OCI-LY7 (cell line): ENCODE measurements around the gene SLC25A33. TPM values are rescaled to one million over a fixed set of nuclear protein-coding genes. Genes with fewer than 3 reads are reported as not detected.

Source experiments
- BruUV-seq: library from RNA; stranded (reverse); fragments of 400-500 nt; replicated peaks from 2 replicates; lab custom pipeline; 2021; lab: Mats Ljungman, UMichigan
- CTCF ChIA-PET: fragments of 300-600 bp; sonication (Branson Sonifier 250); formaldehyde crosslinking; loops from one replicate; lab custom pipeline; 2022; ENCODE audit warnings: antibody characterized with exemption; ENCODE audit not compliant: unreplicated experiment; lab: Charles Lee
- POLR2A ChIA-PET: fragments of 300-600 bp; sonication (Branson Sonifier 250); formaldehyde crosslinking; loops from one replicate; lab custom pipeline; 2022; ENCODE audit warnings: antibody characterized with exemption; lab: Charles Lee
- DNase-seq: peaks from one replicate; pipeline ENCODE4 v3.0.0-alpha.2; 2015; ENCODE audit warnings: low spot score
- H2AFZ ChIP-seq: fragments of 200-600 bp; sonication (generic), shearing (Covaris generic); 2 replicates; pipeline ENCODE4 v1.6.1; 2014; ENCODE audit warnings: mild to moderate bottlenecking, antibody characterized with exemption, low read length, moderate library complexity
- H3K27ac ChIP-seq: fragments of 200-600 bp; sonication (generic); 2 replicates; pipeline ENCODE4 v1.5.1; 2014; ENCODE audit warnings: mixed run types, low read depth, mild to moderate bottlenecking, moderate library complexity, low read length, inconsistent platforms; ENCODE audit not compliant: poor library complexity, severe bottlenecking
- H3K36me3 ChIP-seq: fragments of 200-600 bp; sonication (generic); 2 replicates; pipeline ENCODE4 v1.6.1; 2014; ENCODE audit warnings: mild to moderate bottlenecking, antibody characterized with exemption, low read length, moderate library complexity, mixed read lengths; ENCODE audit not compliant: insufficient read depth
- H3K4me1 ChIP-seq: fragments of 200-600 bp; sonication (generic); 2 replicates; pipeline ENCODE4 v1.5.1; 2014; ENCODE audit warnings: mild to moderate bottlenecking, low read length; ENCODE audit not compliant: insufficient read depth, poor library complexity, severe bottlenecking
- H3K4me2 ChIP-seq: fragments of 200-600 bp; sonication (generic); 2 replicates; pipeline ENCODE4 v1.6.1; 2014; ENCODE audit warnings: mild to moderate bottlenecking, low read length
- H3K4me3 ChIP-seq: fragments of 200-600 bp; sonication (generic); 2 replicates; pipeline ENCODE4 v1.5.1; 2014; ENCODE audit warnings: mild to moderate bottlenecking, low read depth, low read length; ENCODE audit not compliant: poor library complexity, severe bottlenecking
- H3K79me2 ChIP-seq: fragments of 200-600 bp; sonication (generic); 2 replicates; pipeline ENCODE4 v1.6.1; 2016; ENCODE audit warnings: low read depth, mild to moderate bottlenecking, low read length, moderate library complexity, mixed read lengths; ENCODE audit not compliant: insufficient read depth
- H3K9me2 ChIP-seq: fragments of 200-600 bp; sonication (generic); 2 replicates; pipeline ENCODE4 v1.6.1; 2016; ENCODE audit warnings: mild to moderate bottlenecking, low read length, mixed read lengths; ENCODE audit not compliant: insufficient read depth
- H3K9me3 ChIP-seq: fragments of 200-600 bp; sonication (generic); 2 replicates; pipeline ENCODE4 v1.6.1; 2014; ENCODE audit warnings: mild to moderate bottlenecking, mixed run types, low read length, mixed read lengths
- H4K20me1 ChIP-seq: fragments of 200-600 bp; sonication (generic); 2 replicates; pipeline ENCODE4 v1.6.1; 2014; ENCODE audit warnings: mild to moderate bottlenecking, antibody characterized with exemption, low read length, moderate library complexity, mixed read lengths; ENCODE audit not compliant: insufficient read depth
- EZH2phosphoT487 ChIP-seq: fragments of 200-600 bp; sonication (generic); IDR thresholded peaks from 2 replicates; pipeline ENCODE4 v1.6.1; 2018; ENCODE audit warnings: low read depth, borderline replicate concordance, mild to moderate bottlenecking, mixed run types, antibody characterized with exemption, low read length, moderate library complexity, mixed read lengths
- intact Hi-C: fragments of 100-400 bp; cut with micrococcal nuclease; formaldehyde crosslinking; loops from one replicate; pipeline ENCODE4 v1.10.0; 2022; ENCODE audit not compliant: unreplicated experiment
- total RNA-seq, 2 experiments: library from RNA; depleted of rRNA in 1 of 2; stranded (reverse); fragments of >200 nt in 1 of 2; shearing (Covaris generic) in 1 of 2; gene quantifications; 2 replicates each; pipeline ENCODE4 v1.2.3, GENCODE V29; 2014 to 2022
- TF ChIP-seq, protein P1 (sequence below): fragments of 200-600 bp; sonication (generic); conservative IDR thresholded peaks from 2 replicates; pipeline ENCODE4 v1.5.1; 2014; ENCODE audit warnings: mild to moderate bottlenecking, antibody characterized with exemption, low read length, moderate library complexity, mixed read lengths

The SLC25A33 gene
- total RNA-seq, 2 experiments from 2014 or later, result 15.1 to 16.5 TPM

- ChIA-PET CTCF (no interaction called here), POLR2A (no interaction called here)
- no peaks in the 10 kb centered on the region for H3K79me2 ChIP-seq
- BruUV-seq, result no TSS peak
- H2AFZ ChIP-seq, result no peak overlapping the region
- H3K27ac ChIP-seq, result no peak overlapping the region
- H3K4me3 ChIP-seq, result no peak overlapping the region
- DNase-seq, result peak; percentile 55
- peaks cover 17% of the 10 kb centered on the region for H3K4me1 ChIP-seq
- no peaks in the 10 kb centered on the region for H3K9me2 ChIP-seq
- no peak overlapping the region for H3K4me2 ChIP-seq
- TF ChIP-seq, protein P1, sequence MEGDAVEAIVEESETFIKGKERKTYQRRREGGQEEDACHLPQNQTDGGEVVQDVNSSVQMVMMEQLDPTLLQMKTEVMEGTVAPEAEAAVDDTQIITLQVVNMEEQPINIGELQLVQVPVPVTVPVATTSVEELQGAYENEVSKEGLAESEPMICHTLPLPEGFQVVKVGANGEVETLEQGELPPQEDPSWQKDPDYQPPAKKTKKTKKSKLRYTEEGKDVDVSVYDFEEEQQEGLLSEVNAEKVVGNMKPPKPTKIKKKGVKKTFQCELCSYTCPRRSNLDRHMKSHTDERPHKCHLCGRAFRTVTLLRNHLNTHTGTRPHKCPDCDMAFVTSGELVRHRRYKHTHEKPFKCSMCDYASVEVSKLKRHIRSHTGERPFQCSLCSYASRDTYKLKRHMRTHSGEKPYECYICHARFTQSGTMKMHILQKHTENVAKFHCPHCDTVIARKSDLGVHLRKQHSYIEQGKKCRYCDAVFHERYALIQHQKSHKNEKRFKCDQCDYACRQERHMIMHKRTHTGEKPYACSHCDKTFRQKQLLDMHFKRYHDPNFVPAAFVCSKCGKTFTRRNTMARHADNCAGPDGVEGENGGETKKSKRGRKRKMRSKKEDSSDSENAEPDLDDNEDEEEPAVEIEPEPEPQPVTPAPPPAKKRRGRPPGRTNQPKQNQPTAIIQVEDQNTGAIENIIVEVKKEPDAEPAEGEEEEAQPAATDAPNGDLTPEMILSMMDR, result peak; percentile 75
- no peak for TF ChIP-seq EZH2phosphoT487
- intact Hi-C loops, result loop anchor here (1.0 to 5.0 kb wide), 3 partner anchors 36 to 286 kb away; partner anchors contain the start of gene SLC25A33
- H3K9me3 ChIP-seq, result no peaks in the 10 kb centered on the region
- peaks cover 56% of the 10 kb centered on the region for H3K36me3 ChIP-seq
- H4K20me1 ChIP-seq, result no peaks in the 10 kb centered on the region
Measured at GRCh38 chr1:9573723-9574122, 34.5 kb downstream of the SLC25A33 start.

- ChIA-PET POLR2A (interaction anchor here (0.7 kb wide), 1 partner anchor 95 kb away, joined by 4 read pairs; no protein-coding TSS in a partner anchor), CTCF (no interaction called here)
- Histone ChIP-seq H3K9me3 (no peaks in the 10 kb centered on the region), H3K4me3 (no peak overlapping the region), H3K4me1 (no peaks in the 10 kb centered on the region), H4K20me1 (no peaks in the 10 kb centered on the region), H2AFZ (no peak overlapping the region), H3K9me2 (no peaks in the 10 kb centered on the region), H3K27ac (no peak overlapping the region), H3K79me2 (no peaks in the 10 kb centered on the region), H3K4me2 (no peak overlapping the region), H3K36me3 (peaks cover 67% of the 10 kb centered on the region)
- TF ChIP-seq, protein P1, result no peak
- no peak for TF ChIP-seq EZH2phosphoT487
- DNase-seq, result no peak
- intact Hi-C loops, result no loop called here
- BruUV-seq, result no TSS peak
Measured at GRCh38 chr1:9575486-9575885, 36.2 kb downstream of the SLC25A33 start.

GRCh38 chr1:9576903-9577302 lies 37.6 kb downstream of the SLC25A33 start:
- peaks cover 67% of the 10 kb centered on the region for H3K36me3 ChIP-seq
- BruUV-seq, result no TSS peak
- no peaks in the 10 kb centered on the region for H3K4me1 ChIP-seq
- TF ChIP-seq, protein P1, result peak; percentile 44; the same call in 1 of the 2 replicates
- no peak for TF ChIP-seq EZH2phosphoT487
- POLR2A ChIA-PET, result no interaction called here
- no peaks in the 10 kb centered on the region for H4K20me1 ChIP-seq
- no peaks in the 10 kb centered on the region for H3K79me2 ChIP-seq
- H3K9me2 ChIP-seq, result no peaks in the 10 kb centered on the region
- H3K4me3 ChIP-seq, result no peak overlapping the region
- no peak overlapping the region for H3K27ac ChIP-seq
- intact Hi-C loops, result no loop called here
- no peak for DNase-seq
- no peaks in the 10 kb centered on the region for H3K9me3 ChIP-seq
- CTCF ChIA-PET, result no interaction called here
- no peak overlapping the region for H3K4me2 ChIP-seq
- no peak overlapping the region for H2AFZ ChIP-seq
